Thyroid gland (tissue), 4 donors: ENCODE results near the gene XRCC6. TPM values are rescaled to one million over a fixed set of nuclear protein-coding genes. Genes with fewer than 3 reads are reported as not detected.

Experiments used
- DNase-seq, 2 donors: peaks; one replicate each; pipeline ENCODE4 v3.0.0-alpha.2; 2019
- H3K27ac ChIP-seq, 3 donors: fragments of 200-600 bp; sonication (generic); 1 replicate in 2 of 3; 2 replicates in 1 of 3; pipeline ENCODE4 v1.5.1; 2016 to 2019; ENCODE audit warnings: mild to moderate bottlenecking in 1 of 3, moderate library complexity in 1 of 3
- H3K27me3 ChIP-seq: fragments of 200-600 bp; sonication (generic); one replicate; pipeline ENCODE4 v1.5.1; 2019
- H3K36me3 ChIP-seq, 2 donors: fragments of 200-600 bp; sonication (generic); one replicate each; pipeline ENCODE4 v1.5.1; 2016 to 2019
- H3K4me1 ChIP-seq, 2 donors: fragments of 200-600 bp; sonication (generic); one replicate each; pipeline ENCODE4 v1.5.1; 2017 to 2019
- H3K4me3 ChIP-seq, 3 donors: fragments of 200-600 bp; sonication (generic); replicated peaks in 1 of 3; 1 replicate in 2 of 3; 2 replicates in 1 of 3; pipeline ENCODE4 v1.5.1; 2016; ENCODE audit warnings: mild to moderate bottlenecking in 1 of 3
- H3K9me3 ChIP-seq: fragments of 200-600 bp; sonication (generic); one replicate; pipeline ENCODE4 v1.5.1; 2017
- CTCF ChIP-seq, 6 experiments: fragments of 200-600 bp in 3 of 6; fragments of 450-650 bp in 3 of 6; sonication (generic) in 3 of 6; IDR thresholded peaks; one replicate each; pipeline ENCODE4 v1.5.1; 2016 to 2019; ENCODE audit warnings: antibody characterized with exemption in 6 of 6, mild to moderate bottlenecking in 2 of 6, inconsistent platforms in 1 of 6, moderate library complexity in 1 of 6
- POLR2A ChIP-seq, 2 donors: fragments of 450-650 bp; IDR thresholded peaks; one replicate each; pipeline ENCODE4 v1.6.1; 2017; ENCODE audit warnings: antibody characterized with exemption in 2 of 2, mild to moderate bottlenecking in 2 of 2, moderate library complexity in 1 of 2
- WGBS, 2 donors: methylation state at CpG; one replicate each; pipeline ENCODE4 v1.1.5; 2017; 5-methylcytosine and 5-hydroxymethylcytosine counted together
- intact Hi-C: fragments of 100-400 bp; cut with DNase I; formaldehyde crosslinking; loops from one replicate; pipeline ENCODE4 v1.15.1; 2023
- total RNA-seq, 4 donors: library from RNA; depleted of rRNA; stranded (reverse); fragments of >200 nt; gene quantifications; one replicate each; pipeline ENCODE4 v1.2.3, GENCODE V29; 2016

Gene XRCC6
- total RNA-seq, 4 donors from 2014 or later = 171 to 220 (median 195) TPM

DNA sequence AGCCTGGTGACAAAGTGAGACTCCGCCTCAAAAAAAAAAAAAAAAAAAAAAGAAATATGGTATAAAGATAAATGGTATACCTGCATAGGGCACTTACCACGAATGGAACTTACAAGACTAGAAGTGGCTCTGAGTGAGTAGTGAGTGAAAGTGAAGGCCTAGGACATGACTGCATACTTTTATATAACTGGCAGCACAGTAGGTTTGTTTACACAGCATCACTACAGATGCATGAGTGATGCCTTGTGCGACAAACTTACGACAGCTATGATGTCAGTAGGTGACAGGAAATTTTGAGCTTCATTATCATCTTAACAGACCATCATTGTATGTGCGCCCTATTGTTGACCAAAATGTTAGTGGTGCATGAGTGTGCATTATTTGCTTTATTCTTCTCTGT is 17.7 kb downstream of the XRCC6 start:
- no peak overlapping the region for H3K27ac ChIP-seq
- whole genome bisulfite sequencing, 2 donors = 95 to 96% methylated on average over 5 of the region's 5 CpGs
- peaks cover 62 to 67% of the 10 kb centered on the region in 2 donors for H3K36me3 ChIP-seq
- H3K9me3 ChIP-seq = no peaks in the 10 kb centered on the region
- no peaks in the 10 kb centered on the region for H3K27me3 ChIP-seq
- DNase-seq = no peak
- H3K4me3 ChIP-seq = no peak overlapping the region
- TF ChIP-seq POLR2A (IDR thresholded peaks at IDR 0.05) = no peak
- no peak for TF ChIP-seq CTCF (IDR thresholded peaks at IDR 0.05)
- intact Hi-C loops = no loop called here
- H3K4me1 ChIP-seq = no peaks in the 10 kb centered on the region

DNA sequence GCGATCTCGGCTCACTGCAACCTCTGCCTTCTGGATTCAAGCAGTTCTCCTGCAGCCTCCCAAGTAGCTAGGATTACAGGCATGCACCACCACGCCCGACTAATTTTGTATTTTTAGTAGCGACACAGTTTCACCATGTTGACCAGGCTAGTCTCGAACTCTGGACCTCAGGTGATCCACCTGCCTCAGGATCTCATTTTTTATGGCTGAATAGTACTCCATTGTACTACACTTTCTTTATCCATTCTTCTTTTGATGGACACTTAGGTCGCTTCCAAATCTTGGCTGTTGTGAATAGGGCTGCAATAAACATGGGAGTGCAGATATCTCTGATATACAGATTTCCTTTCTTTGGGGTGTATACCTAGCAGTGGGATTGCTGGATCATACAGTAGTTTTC is 20.8 kb downstream of the XRCC6 start:
- TF ChIP-seq POLR2A (IDR thresholded peaks at IDR 0.05) = no peak
- TF ChIP-seq CTCF (IDR thresholded peaks at IDR 0.05) = no peak
- Histone ChIP-seq H3K36me3 (peaks cover 55 to 57% of the 10 kb centered on the region in 2 donors), H3K27ac (no peak overlapping the region), H3K4me3 (no peak overlapping the region), H3K9me3 (no peaks in the 10 kb centered on the region), H3K4me1 (no peaks in the 10 kb centered on the region), H3K27me3 (no peaks in the 10 kb centered on the region)
- intact Hi-C loops = no loop called here
- DNase-seq = no peak
- WGBS, 2 donors = 97 to 98% methylated on average over 7 of the region's 7 CpGs

GRCh38 chr22:41642331-41643110 is 21.4 kb downstream of the XRCC6 start:
- Histone ChIP-seq H3K36me3 (peaks cover 55 to 57% of the 10 kb centered on the region in 2 donors), H3K27ac (no peak overlapping the region), H3K9me3 (no peaks in the 10 kb centered on the region), H3K27me3 (no peaks in the 10 kb centered on the region), H3K4me3 (no peak overlapping the region), H3K4me1 (no peaks in the 10 kb centered on the region)
- DNase-seq = no peak
- intact Hi-C loops = no loop called here
- WGBS, 2 donors = 95 to 97% methylated on average over 6 of the region's 6 CpGs
- TF ChIP-seq CTCF (IDR thresholded peaks at IDR 0.05) (no peak), POLR2A (IDR thresholded peaks at IDR 0.05) (no peak)

- intact Hi-C loops = no loop called here
Observed at GRCh38 chr22:41647771-41648170, 26.7 kb downstream of the XRCC6 start.

More at GRCh38 chr22:41647771-41648170, 26.7 kb downstream of the XRCC6 start:
- WGBS, 2 donors = 91 to 95% methylated on average over 3 of the region's 3 CpGs
- no peak for TF ChIP-seq CTCF (IDR thresholded peaks at IDR 0.05)
- TF ChIP-seq POLR2A (IDR thresholded peaks at IDR 0.05) = no peak
- Histone ChIP-seq H3K4me1 (no peaks in the 10 kb centered on the region), H3K27me3 (no peaks in the 10 kb centered on the region), H3K27ac (no peak overlapping the region), H3K9me3 (no peaks in the 10 kb centered on the region), H3K36me3 (peaks cover 65 to 71% of the 10 kb centered on the region in 2 donors), H3K4me3 (no peak overlapping the region)
- DNase-seq = no peak
